Eye (tissue), 1 donor: ENCODE measurements around the gene SNX7.
A peak's percentile ranks its signal among the peaks of the same experiment; 100 is the strongest.

Source experiments
- DNase-seq: peaks from one replicate; pipeline ENCODE4 v3.0.0-alpha.2; 2015

The SNX7 gene

GRCh38 chr1:98781906-98782305 is 120.4 kb downstream of the SNX7 start:
- no peak for DNase-seq

- no peak for DNase-seq
Observed at GRCh38 chr1:98783821-98784220, 122.3 kb downstream of the SNX7 start.

GRCh38 chr1:98791498-98791897 is 130.0 kb downstream of the SNX7 start:
- no peak for DNase-seq

GRCh38 chr1:98792123-98792522 is 130.6 kb downstream of the SNX7 start:
- peak; percentile 41 for DNase-seq

GRCh38 chr1:98793136-98793535 is 131.6 kb downstream of the SNX7 start:
- no peak for DNase-seq

- peak; percentile 81 for DNase-seq
Observed at GRCh38 chr1:98794196-98794886, 132.8 kb downstream of the SNX7 start.

GRCh38 chr1:98796049-98796448 is 134.5 kb downstream of the SNX7 start:
- DNase-seq = no peak

- no peak for DNase-seq
Observed at GRCh38 chr1:98797506-98797905, 136.0 kb downstream of the SNX7 start.
